ENCODE results near the gene ZNF575. TPM values are rescaled to one million over a fixed set of nuclear protein-coding genes. Genes with fewer than 3 reads are reported as not detected.

ZNF575 gene
- polyA plus RNA-seq, 1 donor from 2014 or later, result not detected

- Histone ChIP-seq H3K4me2 (ENCODE audit: low read length) (no peak overlapping the region), H3K9me3 (ENCODE audit: low read length) (no peaks in the 10 kb centered on the region), H3K36me3 (ENCODE audit: insufficient read depth, low read length) (no peaks in the 10 kb centered on the region), H3K9ac (ENCODE audit: low read length) (no peak overlapping the region), H2AFZ (ENCODE audit: low read depth, low read length) (no peak overlapping the region), H3K27ac (ENCODE audit: low read length) (no peak overlapping the region), H3K9me2 (ENCODE audit: insufficient read depth, low read length) (no peaks in the 10 kb centered on the region), H3K27me3 (ENCODE audit: insufficient read depth, low read depth, low read length) (no peaks in the 10 kb centered on the region), H4K20me1 (ENCODE audit: insufficient read depth) (no peaks in the 10 kb centered on the region), H3K79me2 (replicated peaks; ENCODE audit: insufficient read depth, low read length) (no peaks in the 10 kb centered on the region), H3K4me3 (ENCODE audit: low read length) (no peak overlapping the region), H3F3A (ENCODE audit: insufficient read depth, low read length, poor library complexity, severe bottlenecking) (no peaks in the 10 kb centered on the region)
- TF ChIP-seq POLR2AphosphoS5 (IDR thresholded peaks at IDR 0.05), result no peak
- TF ChIP-seq CTCF (IDR thresholded peaks at IDR 0.05; ENCODE audit: poor library complexity, severe bottlenecking), result no peak
- TF ChIP-seq REST (IDR thresholded peaks at IDR 0.05; ENCODE audit: borderline replicate concordance), result no peak
Measured at GRCh38 chr19:43562226-43562697, 29.3 kb downstream of the ZNF575 start.

- Histone ChIP-seq H3K4me2 (ENCODE audit: low read length) (no peak overlapping the region), H3K79me2 (replicated peaks; ENCODE audit: insufficient read depth, low read length) (no peaks in the 10 kb centered on the region), H3K27me3 (ENCODE audit: insufficient read depth, low read depth, low read length) (no peaks in the 10 kb centered on the region), H3F3A (ENCODE audit: insufficient read depth, low read length, poor library complexity, severe bottlenecking) (no peaks in the 10 kb centered on the region), H3K9me3 (ENCODE audit: low read length) (no peaks in the 10 kb centered on the region), H3K4me3 (ENCODE audit: low read length) (no peak overlapping the region), H2AFZ (ENCODE audit: low read depth, low read length) (no peak overlapping the region), H3K9ac (ENCODE audit: low read length) (no peak overlapping the region), H3K27ac (ENCODE audit: low read length) (no peak overlapping the region), H4K20me1 (ENCODE audit: insufficient read depth) (no peaks in the 10 kb centered on the region), H3K36me3 (ENCODE audit: insufficient read depth, low read length) (no peaks in the 10 kb centered on the region), H3K9me2 (ENCODE audit: insufficient read depth, low read length) (no peaks in the 10 kb centered on the region)
- TF ChIP-seq CTCF (IDR thresholded peaks at IDR 0.05; ENCODE audit: poor library complexity, severe bottlenecking) (no peak), TAF1 (IDR thresholded peaks at IDR 0.05; ENCODE audit: low read depth) (no peak), SMC3 (conservative IDR thresholded peaks at IDR 0.05; ENCODE audit: poor library complexity) (no peak), POLR2AphosphoS5 (IDR thresholded peaks at IDR 0.05) (no peak), REST (IDR thresholded peaks at IDR 0.05; ENCODE audit: borderline replicate concordance) (no peak), EZH2 (IDR thresholded peaks at IDR 0.05; ENCODE audit: borderline replicate concordance, insufficient read depth, low read length, poor library complexity, severe bottlenecking) (no peak), RAD21 (conservative IDR thresholded peaks at IDR 0.05) (no peak), EP300 (conservative IDR thresholded peaks at IDR 0.05; ENCODE audit: poor library complexity, severe bottlenecking) (no peak), MXI1 (conservative IDR thresholded peaks at IDR 0.05; ENCODE audit: poor library complexity, severe bottlenecking) (no peak)
Measured at GRCh38 chr19:43562698-43563241, 29.8 kb downstream of the ZNF575 start.
